ENCODE results near the gene MTNR1A. TPM values are rescaled to one million over a fixed set of nuclear protein-coding genes. Genes with fewer than 3 reads are reported as not detected.

Gene MTNR1A
- total RNA-seq, 2 donors from 2014 or later, result 1.3 to 1.6 TPM

- Histone ChIP-seq H3K27me3 (no peaks in the 10 kb centered on the region), H3K36me3 (replicated peaks in 1 of 2; ENCODE audit: insufficient read depth in 1 of 2, low read depth in 2 of 2) (no peaks in the 10 kb centered on the region), H3K4me3 (no peak overlapping the region), H3K27ac (peak overlapping the region; percentile 57 to 81 (median 76)), H3K9me3 (no peaks in the 10 kb centered on the region), H3K4me1 (no peaks in the 10 kb centered on the region)
- DNase-seq (peak in 1 of 4 donors; percentile 12), ATAC-seq (peak; percentile 33)
- intact Hi-C loops (cut with DNase I), result no loop called here
- whole genome bisulfite sequencing, 2 donors, result 21 to 35% methylated on average over 10 of the region's 10 CpGs
- TF ChIP-seq POLR2A (IDR thresholded peaks at IDR 0.05) (no peak), CTCF (IDR thresholded peaks at IDR 0.05) (no peak)
Observed at GRCh38 chr4:186569533-186570192, 14.3 kb upstream of the MTNR1A start.

DNA sequence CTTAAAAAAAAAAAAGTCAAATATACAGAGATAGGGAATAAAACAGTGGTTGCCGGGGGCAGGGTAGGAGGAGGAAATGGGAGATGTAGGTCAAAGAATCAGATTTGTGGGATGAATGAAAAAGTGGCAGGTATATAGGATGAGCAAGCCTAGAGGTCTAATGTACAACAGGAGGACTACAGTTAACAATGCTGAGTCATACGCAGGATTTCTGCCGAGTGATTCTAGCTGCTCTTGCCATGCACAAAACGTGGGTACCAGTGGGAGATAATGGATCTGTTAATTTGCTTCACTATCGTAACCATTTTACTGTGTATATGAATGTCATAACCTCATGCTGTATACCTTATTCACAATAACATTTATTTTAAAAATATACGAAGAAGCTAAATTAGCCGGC is 10.7 kb upstream of the MTNR1A start:
- no peak for ATAC-seq
- Histone ChIP-seq H3K9me3 (no peaks in the 10 kb centered on the region), H3K27me3 (no peaks in the 10 kb centered on the region), H3K36me3 (replicated peaks in 1 of 2; ENCODE audit: insufficient read depth in 1 of 2, low read depth in 2 of 2) (no peaks in the 10 kb centered on the region), H3K4me3 (no peak overlapping the region), H3K27ac (no peak overlapping the region), H3K4me1 (no peaks in the 10 kb centered on the region)
- no peak for DNase-seq
- TF ChIP-seq POLR2A (IDR thresholded peaks at IDR 0.05), result no peak
- intact Hi-C loops (cut with DNase I), result no loop called here
- WGBS, 2 donors, result 73 to 82% methylated on average over 7 of the region's 7 CpGs

GRCh38 chr4:186563761-186564160 is 8.4 kb upstream of the MTNR1A start:
- intact Hi-C loops (cut with DNase I), result no loop called here
- Histone ChIP-seq H3K4me3 (no peak overlapping the region), H3K4me1 (no peaks in the 10 kb centered on the region), H3K36me3 (replicated peaks in 1 of 2; ENCODE audit: insufficient read depth in 1 of 2, low read depth in 2 of 2) (no peaks in the 10 kb centered on the region), H3K27me3 (no peaks in the 10 kb centered on the region), H3K27ac (no peak overlapping the region), H3K9me3 (no peaks in the 10 kb centered on the region)
- 65 to 68% methylated on average over 11 of the region's 11 CpGs for WGBS, 2 donors
- TF ChIP-seq POLR2A (IDR thresholded peaks at IDR 0.05) (no peak), CTCF (IDR thresholded peaks at IDR 0.05) (no peak)
- ATAC-seq, result no peak
- DNase-seq, result no peak

DNA sequence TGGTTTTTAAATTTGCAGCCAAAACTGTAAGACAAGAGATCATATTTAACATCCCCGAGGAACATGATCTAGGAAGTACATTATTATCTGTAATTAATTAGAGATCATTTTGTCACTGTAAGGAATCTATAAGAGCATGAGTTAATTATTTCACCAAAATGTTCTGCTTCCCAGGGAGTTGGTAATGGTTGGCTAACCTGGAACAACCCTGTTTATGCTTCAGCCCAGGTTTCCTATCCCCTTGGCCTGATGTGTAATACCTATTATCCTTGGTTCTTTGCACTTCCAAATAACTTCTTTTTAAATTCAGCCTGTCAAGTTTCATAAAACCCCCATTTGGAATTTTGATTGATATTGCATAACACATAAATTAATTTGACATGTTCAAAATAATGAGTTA is 6.4 kb upstream of the MTNR1A start:
- Histone ChIP-seq H3K27me3 (no peaks in the 10 kb centered on the region), H3K4me1 (no peaks in the 10 kb centered on the region), H3K4me3 (no peak overlapping the region), H3K36me3 (replicated peaks in 1 of 2; ENCODE audit: insufficient read depth in 1 of 2, low read depth in 2 of 2) (no peaks in the 10 kb centered on the region), H3K9me3 (no peaks in the 10 kb centered on the region), H3K27ac (no peak overlapping the region)
- WGBS, 2 donors, result 77 to 80% methylated on average over 1 of the region's 1 CpG
- DNase-seq (no peak), ATAC-seq (no peak)
- intact Hi-C loops (cut with DNase I), result no loop called here
- no peak for TF ChIP-seq CTCF (IDR thresholded peaks at IDR 0.05)

DNA sequence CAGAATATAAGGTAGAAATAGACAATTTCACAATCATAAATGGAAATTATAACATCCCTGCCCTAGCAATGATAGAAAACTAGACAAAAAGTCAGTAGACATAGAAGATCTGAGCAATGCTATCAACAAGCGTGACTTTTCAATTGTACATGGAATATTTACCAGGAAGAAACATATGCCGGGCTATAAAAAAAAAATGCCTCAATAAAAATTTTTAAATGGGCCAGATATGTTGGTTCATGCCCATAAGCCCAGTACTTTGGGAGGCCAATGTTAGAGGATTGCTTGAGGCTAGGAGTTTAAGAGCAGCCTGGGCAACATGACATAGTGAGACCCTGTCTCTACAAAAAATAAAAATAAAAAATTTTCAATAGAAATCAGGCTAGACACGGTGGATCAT is 5.3 kb upstream of the MTNR1A start:
- DNase-seq (no peak), ATAC-seq (no peak)
- H3K4me3 ChIP-seq, result no peak overlapping the region
- H3K27me3 ChIP-seq, result no peaks in the 10 kb centered on the region
- H3K27ac ChIP-seq, result no peak overlapping the region
- intact Hi-C loops (cut with DNase I), result no loop called here
- no peaks in the 10 kb centered on the region for H3K4me1 ChIP-seq
- H3K36me3 ChIP-seq (replicated peaks in 1 of 2; ENCODE audit: insufficient read depth in 1 of 2, low read depth in 2 of 2), result no peaks in the 10 kb centered on the region
- H3K9me3 ChIP-seq, result no peaks in the 10 kb centered on the region
- 91 to 94% methylated on average over 3 of the region's 3 CpGs for WGBS, 2 donors
- no peak for TF ChIP-seq CTCF (IDR thresholded peaks at IDR 0.05)
- TF ChIP-seq POLR2A (IDR thresholded peaks at IDR 0.05), result no peak
